GM21723 (cell line): ENCODE results near the gene PADI3.
"Not testable (repeated sequence)": the region's sequence is repeated elsewhere in the genome, so short reads cannot be mapped to it uniquely, and the experiment has no call there.

Experiments
- ATAC-seq: cut with Tn5 transposase; IDR thresholded peaks from one replicate; pipeline ENCODE4 v1.9.1; 2021; ENCODE audit warnings: mild to moderate bottlenecking, moderate library complexity; ENCODE audit not compliant: unreplicated experiment

The PADI3 gene

DNA sequence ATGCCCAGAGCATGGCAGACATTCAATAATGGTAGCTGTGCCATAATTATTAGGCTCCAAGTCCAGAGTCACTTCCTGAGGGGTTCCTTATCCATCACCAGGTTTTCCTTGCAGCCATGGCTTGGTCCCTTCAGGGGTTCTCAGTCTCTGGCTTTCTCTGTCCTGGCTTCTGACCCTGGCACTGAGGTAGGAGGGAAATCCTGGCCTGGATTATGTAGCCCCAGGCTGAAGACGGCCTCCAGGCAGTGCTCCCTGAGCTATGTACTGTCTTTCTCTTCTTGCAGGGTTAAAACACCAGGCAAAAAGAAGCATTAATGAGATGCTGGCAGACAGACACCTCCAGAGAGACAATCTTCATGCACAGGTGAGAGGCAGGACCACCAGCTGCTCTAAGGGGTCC, 9.5 kb upstream of the PADI3 start:
- ATAC-seq = no peak

DNA sequence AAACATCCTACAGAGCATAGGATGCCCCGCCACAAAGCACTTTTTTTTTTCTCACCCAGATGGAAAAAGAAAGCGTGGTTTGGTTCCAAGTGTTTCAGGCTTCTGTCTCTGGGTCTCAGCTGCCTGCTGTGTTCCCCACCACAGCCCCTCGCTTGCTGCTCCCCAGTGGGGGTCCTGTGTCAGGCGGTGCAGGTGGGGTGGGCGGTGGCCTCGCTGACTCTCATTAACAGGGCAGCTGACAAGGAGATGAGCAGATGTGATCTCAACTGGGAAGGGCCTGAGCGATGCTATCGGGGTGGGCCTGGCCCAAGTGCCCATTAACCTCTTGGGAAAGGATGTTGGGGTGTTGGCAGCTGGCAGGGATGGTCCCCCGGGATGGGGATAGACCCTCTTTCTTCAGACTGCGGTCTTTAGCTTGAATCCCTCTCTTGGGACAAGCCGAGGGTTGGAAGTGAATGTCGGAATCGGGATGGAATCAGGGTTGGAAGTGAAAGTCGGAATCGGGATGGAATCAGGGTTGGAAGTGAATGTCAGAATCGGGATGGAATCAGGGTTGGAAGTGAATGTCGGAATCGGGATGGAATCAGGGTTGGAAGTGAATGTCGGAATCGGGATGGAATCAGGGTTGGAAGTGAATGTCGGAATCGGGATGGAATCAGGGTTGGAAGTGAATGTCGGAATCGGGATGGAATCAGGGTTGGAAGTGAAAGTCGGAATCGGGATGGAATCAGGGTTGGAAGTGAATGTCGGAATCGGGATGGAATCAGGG, 7.7 kb upstream of the PADI3 start:
- ATAC-seq = not testable (repeated sequence)

DNA sequence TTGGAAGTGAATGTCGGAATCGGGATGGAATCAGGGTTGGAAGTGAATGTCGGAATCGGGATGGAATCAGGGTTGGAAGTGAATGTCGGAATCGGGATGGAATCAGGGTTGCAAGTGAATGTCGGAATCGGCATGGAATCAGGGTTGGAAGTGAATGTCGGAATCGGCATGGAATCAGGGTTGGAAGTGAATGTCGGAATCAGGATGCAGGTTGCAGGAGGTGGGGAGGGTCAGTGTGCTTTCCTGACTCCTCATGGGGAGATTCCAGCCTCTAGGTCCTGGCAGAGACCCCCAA, 7.2 kb upstream of the PADI3 start:
- ATAC-seq = not testable (repeated sequence)

- no peak for ATAC-seq
Measured at GRCh38 chr1:17243274-17243673, 5.6 kb upstream of the PADI3 start.

DNA sequence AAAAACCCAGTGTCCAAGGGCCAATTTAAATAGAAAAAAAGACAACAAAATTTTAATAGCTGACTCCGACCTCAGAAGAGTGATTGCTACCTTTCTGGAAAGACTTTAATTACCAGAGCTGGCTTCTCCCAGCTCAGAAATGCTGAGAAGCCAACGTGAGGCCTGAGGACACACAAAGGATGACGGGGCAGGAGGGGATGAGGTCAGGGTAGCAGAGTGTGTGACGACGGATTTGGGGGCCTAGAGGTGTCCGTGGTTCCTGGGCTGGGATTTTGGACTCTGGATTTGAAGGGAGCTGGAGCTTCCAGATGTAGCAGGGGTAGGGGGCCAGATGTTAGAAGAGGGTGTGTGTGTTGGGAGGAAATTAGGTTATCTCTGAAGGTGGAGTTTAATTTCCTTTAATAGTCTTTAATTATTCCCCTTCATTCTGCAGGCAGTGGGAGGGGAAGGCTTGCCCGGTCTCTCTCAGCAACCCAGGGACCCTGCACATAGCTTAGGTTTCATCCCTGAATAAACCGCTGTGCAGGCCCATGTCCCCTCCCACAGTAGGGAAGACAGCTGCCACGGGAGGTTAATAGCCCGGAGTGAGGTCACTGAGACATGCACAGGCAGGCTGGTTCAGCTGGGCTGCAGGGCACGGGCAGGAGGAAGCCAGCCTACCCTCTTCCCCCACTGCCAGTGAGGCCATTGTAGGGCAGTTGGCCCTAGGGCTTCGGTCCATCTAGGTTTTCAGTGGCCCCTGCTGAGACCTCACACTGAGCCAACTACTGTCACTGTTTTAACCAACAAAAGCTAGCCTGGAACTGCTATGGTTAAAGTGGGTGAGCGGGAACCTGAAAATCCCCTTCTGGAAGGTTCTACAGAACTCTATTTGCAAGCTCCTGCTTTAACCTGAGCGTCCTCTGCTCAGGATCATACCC, 3.8 kb upstream of the PADI3 start:
- no peak for ATAC-seq

GRCh38 chr1:17245816-17246325, 3.0 kb upstream of the PADI3 start:
- ATAC-seq = no peak

DNA sequence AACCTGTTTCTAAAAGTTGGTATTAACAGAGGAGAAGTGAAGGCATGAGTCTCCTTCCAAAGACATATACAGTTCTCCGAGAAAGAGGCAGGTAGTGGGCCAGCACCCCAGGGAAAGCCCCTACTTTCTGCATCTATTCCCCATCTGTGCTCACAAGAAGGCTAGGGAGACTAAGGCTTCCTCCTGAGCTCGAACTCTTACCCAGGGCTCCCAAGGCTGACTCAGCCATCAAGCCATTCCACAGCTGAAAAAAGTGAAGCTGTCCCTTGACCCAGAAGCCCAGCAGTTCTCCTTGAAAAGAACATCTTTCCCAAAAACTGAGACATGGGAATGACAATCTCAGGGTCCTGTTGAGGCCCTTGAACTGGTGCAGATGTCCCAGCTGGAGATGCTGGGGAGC, 1.9 kb upstream of the PADI3 start:
- no peak for ATAC-seq

DNA sequence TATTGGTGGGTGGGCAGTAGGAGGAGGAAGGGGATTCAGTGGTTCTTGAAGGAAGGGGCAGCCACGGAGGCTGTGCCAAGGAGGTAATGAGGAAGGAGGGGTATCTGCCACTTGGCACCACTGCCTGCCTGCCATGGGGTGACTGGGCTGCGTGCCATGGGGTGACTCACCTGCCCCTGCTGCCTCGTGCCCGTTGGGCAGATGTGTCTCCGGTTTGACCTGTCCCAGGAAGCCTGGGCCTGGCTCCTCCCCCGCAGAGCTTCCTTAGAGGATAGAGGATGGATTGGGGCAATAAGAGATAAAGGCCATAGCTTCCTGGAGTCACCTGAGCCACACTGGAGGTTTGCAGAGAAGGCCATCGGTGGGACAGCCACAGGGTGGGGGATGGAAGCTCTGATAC, 1.7 kb downstream of the PADI3 start:
- no peak for ATAC-seq

DNA sequence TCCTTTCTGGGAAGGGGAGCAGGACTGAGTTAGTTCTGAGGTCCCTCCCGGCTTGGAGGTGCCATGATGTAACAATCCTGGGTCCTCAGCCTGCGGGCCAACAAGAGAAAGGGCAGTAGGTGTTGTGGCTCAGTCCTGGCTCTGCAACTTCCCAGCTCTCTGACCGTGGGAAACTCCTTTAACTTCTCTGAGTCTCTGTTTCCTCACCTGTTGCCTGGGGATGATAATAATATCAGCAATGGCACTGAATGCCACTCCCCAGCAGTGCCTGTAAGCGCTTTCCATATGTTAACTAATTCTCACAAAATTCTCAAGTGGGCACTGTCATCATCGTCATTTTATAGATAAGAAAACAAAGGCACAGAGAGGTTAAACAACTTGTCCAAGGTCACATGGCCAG, 2.3 kb downstream of the PADI3 start:
- ATAC-seq = no peak

GRCh38 chr1:17251701-17252376, 2.9 kb downstream of the PADI3 start:
- ATAC-seq = no peak

DNA sequence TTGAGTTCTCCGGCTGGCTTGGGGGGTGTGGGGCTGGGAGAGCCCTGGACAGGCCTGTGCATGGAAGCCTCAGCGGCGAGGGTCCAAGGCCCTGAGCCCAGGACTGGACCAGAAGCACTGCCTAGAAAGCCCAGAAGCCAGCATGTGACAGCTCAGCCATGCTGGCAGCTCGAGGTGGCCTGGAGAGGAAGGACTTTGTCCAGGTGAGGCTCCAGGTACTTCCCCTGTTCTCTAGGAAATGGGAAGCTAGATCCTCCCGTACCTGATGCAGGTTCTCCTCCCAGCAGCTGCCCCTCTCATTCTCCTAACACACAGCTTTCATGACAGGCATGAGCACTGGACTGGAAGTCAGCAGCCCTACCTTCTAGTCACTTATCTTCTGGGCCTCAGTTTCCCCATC, 6.4 kb downstream of the PADI3 start:
- no peak for ATAC-seq

- ATAC-seq = no peak
Measured at GRCh38 chr1:17258116-17258757, 9.3 kb downstream of the PADI3 start.

DNA sequence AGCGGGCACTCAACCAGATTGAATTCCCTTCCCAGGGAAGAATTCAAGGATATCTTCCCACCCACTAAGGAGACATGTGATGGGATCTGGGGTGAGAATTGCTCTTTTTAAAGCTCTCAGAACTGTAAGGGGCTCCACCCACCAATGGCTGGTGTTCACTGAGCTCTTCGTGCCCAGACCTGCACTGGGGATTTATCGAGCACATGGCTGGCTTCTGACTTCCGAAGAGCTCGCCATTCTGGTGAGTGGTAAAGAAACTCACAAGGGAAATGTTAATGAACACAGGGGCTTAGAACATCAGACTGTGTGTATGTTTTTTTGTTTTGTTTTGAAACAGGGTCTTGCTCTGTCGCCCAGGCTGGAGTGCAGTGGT, 9.8 kb downstream of the PADI3 start:
- no peak for ATAC-seq

- no peak for ATAC-seq
Measured at GRCh38 chr1:17259233-17259873, 10.5 kb downstream of the PADI3 start.

DNA sequence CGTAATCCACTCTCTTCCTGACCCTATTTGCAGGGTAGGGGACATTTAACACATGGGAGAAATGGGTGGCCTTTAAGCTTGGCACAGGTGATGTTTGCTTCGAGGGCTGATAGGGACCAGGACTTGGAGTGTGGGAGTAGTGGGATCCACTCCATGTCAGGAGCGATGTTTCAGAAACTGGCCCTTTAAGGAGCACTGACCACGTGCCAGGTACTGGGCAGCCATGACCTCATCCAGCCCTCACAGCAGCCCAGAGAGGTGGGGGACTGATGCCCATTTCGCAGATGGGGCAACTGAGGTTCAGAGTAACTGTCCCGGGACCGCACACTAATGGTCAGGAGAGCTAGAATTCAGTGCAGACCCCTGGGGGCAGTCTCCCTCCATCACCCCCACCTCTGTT, 11.4 kb downstream of the PADI3 start:
- ATAC-seq = no peak

DNA sequence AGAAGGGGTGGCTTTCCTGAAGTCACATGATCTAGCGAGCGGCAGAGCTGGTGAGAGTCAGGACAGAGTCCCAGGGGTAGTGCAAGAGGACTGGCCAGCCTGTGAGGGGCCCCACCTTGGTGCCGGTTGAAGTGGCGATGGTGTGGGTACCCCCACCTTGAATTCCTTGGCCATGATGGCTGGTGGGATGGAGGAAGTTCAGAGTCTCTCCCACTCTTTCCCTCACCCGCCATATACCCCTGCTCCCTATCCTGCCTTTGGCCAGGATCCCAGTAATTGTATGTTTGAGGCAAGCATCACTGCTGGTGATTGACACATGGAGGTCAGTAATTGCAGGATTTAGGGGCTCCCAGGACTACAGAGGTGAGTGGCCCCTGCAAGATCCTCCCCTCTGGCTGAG, 11.8 kb downstream of the PADI3 start:
- no peak for ATAC-seq

DNA sequence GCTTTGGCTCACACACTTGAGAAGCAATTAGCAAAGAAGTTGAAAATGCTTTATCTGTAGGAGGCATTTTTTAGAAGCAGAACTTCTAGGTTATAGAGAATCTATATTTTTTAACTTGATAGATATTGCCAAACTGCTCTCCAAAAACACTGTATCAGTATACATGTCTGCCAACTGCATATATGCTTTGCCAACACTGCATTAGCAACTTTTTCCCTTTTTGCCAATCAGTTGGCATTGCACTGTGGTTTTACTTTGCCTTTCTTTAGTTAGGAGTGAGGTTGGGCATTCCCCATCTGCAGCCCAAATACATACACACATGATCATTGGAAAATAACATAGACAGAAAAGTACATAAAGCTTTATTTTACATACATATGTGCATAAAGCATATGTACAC, 15.0 kb downstream of the PADI3 start:
- ATAC-seq = no peak

DNA sequence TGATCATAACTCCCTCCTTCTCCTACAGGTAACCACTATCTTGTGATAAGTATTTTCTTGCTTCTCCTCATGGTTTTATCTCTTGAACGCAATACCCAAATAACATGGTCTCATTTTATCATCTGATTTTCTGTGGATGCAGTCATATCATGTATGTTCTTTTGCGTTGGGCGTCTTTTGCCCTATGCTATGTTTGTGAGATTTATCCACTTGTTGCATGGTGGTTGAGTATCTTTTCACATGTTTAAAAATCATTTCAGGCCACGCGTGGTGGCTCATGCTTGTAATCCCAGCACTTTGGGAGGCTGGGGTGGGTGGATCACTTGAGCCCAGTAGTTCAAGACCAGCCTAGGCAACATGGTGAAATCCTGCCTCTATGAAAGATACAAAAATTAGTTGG, 15.6 kb downstream of the PADI3 start:
- ATAC-seq = no peak

GRCh38 chr1:17265162-17265561, 16.3 kb downstream of the PADI3 start:
- ATAC-seq = no peak

DNA sequence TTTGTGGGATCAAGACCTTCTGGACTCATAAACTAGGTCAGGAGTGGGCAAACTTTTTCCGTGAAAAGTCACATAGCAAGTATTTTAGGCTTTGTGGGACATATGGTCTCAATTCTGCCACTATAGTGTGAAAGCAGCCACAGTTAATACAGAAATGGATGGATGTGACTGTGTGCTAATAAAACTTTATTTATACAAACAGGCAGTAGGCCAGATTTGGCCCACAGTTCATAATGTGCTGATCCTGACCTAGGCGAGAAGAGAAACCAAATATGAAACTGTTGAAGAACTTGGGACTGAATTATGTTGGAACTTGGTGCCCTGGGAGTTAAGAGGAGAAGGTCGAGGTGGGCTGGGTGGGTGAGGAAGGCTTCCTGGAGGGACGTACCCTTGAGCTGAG, 17.1 kb downstream of the PADI3 start:
- ATAC-seq = no peak
